Gastroesophageal sphincter (tissue), 3 donors: Measurements from ENCODE around the gene NEDD1.

Experiments
- POLR2A ChIP-seq, 2 donors: fragments of 450-650 bp; IDR thresholded peaks; one replicate each; pipeline ENCODE4 v1.6.1; 2017; ENCODE audit warnings: antibody characterized with exemption in 2 of 2, mild to moderate bottlenecking in 2 of 2, moderate library complexity in 1 of 2
- TF ChIP-seq, protein P1 (sequence below), 4 experiments: fragments of 200-600 bp in 2 of 4; fragments of 450-650 bp in 2 of 4; sonication (generic) in 1 of 4; IDR thresholded peaks; one replicate each; pipeline ENCODE4 v1.5.1; 2017 to 2019; ENCODE audit warnings: antibody characterized with exemption in 4 of 4, mild to moderate bottlenecking in 2 of 4, moderate library complexity in 2 of 4

- TF ChIP-seq, protein P1, sequence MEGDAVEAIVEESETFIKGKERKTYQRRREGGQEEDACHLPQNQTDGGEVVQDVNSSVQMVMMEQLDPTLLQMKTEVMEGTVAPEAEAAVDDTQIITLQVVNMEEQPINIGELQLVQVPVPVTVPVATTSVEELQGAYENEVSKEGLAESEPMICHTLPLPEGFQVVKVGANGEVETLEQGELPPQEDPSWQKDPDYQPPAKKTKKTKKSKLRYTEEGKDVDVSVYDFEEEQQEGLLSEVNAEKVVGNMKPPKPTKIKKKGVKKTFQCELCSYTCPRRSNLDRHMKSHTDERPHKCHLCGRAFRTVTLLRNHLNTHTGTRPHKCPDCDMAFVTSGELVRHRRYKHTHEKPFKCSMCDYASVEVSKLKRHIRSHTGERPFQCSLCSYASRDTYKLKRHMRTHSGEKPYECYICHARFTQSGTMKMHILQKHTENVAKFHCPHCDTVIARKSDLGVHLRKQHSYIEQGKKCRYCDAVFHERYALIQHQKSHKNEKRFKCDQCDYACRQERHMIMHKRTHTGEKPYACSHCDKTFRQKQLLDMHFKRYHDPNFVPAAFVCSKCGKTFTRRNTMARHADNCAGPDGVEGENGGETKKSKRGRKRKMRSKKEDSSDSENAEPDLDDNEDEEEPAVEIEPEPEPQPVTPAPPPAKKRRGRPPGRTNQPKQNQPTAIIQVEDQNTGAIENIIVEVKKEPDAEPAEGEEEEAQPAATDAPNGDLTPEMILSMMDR (IDR thresholded peaks at IDR 0.05), result no peak
- no peak for TF ChIP-seq POLR2A (IDR thresholded peaks at IDR 0.05)
Observed at GRCh38 chr12:96906498-96906848, 584 bp upstream of the NEDD1 start.
